ENCODE measurements around the gene RBMS3. TPM values are rescaled to one million over a fixed set of nuclear protein-coding genes. Genes with fewer than 3 reads are reported as not detected.

RBMS3 gene
- total and polyA plus RNA-seq, 2 experiments from 2014 or later, result 20.8 TPM

GRCh38 chr3:29561651-29562149, 280.8 kb downstream of the RBMS3 start:
- H3K4me1 ChIP-seq (ENCODE audit: low read depth), result no peaks in the 10 kb centered on the region
- H3K36me3 ChIP-seq, result no peaks in the 10 kb centered on the region
- no peaks in the 10 kb centered on the region for H3K9me3 ChIP-seq (ENCODE audit: low read depth)
- H3K4me3 ChIP-seq, result no peak overlapping the region
- H3K27me3 ChIP-seq, result no peaks in the 10 kb centered on the region
- no peak for DNase-seq (ENCODE audit: low read depth in 1 of 2, low spot score in 1 of 2)
- H3K27ac ChIP-seq, result no peak overlapping the region
- TF ChIP-seq CTCF (IDR thresholded peaks at IDR 0.05; ENCODE audit: low read depth, low read length), result no peak

DNA sequence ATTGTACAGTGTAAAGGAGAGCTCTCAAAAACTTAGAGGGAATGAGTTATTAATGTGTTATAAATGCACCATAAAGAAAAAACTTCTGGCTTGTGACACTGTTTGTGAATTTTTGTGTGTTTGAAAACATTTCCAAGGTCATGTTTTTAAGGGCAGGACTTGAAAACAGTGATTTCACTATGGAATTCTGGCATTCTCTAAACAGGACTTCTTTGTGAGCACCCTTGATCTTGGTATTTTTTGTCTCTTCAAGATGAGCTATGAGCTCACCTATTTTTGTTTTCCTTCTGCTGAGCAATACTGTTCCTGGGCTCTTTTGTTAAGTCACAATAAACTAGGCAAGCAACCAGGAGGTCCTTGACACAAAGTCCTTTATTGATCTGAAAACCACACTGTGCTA, 284.4 kb downstream of the RBMS3 start:
- TF ChIP-seq CTCF (IDR thresholded peaks at IDR 0.05; ENCODE audit: low read depth, low read length), result no peak
- no peaks in the 10 kb centered on the region for H3K4me1 ChIP-seq (ENCODE audit: low read depth)

DNA sequence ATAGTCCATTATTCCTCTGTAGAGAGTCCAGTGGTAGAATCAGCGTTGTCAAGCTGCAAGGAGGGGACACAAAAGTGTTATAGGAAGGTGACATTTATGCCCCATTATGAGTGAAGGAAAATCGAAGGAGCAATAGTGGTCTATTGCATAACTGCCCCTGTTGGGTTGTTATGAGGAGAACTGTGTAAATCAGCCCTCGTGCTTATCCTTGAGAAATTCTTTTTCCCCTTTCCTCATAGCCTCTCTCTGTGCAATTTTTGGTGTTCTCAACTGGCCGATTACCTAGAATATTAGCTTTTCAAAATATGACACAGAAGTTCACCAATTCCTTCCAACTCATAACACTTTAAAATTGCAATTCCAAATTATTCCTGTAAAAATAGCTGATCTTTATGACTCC, 286.6 kb downstream of the RBMS3 start:
- Histone ChIP-seq H3K4me1 (ENCODE audit: low read depth) (no peaks in the 10 kb centered on the region), H3K27me3 (no peaks in the 10 kb centered on the region), H3K9me3 (ENCODE audit: low read depth) (no peaks in the 10 kb centered on the region), H3K4me3 (no peak overlapping the region), H3K27ac (no peak overlapping the region), H3K36me3 (no peaks in the 10 kb centered on the region)
- no peak for TF ChIP-seq CTCF (IDR thresholded peaks at IDR 0.05; ENCODE audit: low read depth, low read length)
- DNase-seq (ENCODE audit: low read depth in 1 of 2, low spot score in 1 of 2), result no peak

More for the DNA sequence above, 284.4 kb downstream of the RBMS3 start:
- no peak overlapping the region for H3K4me3 ChIP-seq
- no peaks in the 10 kb centered on the region for H3K9me3 ChIP-seq (ENCODE audit: low read depth)
- no peaks in the 10 kb centered on the region for H3K27me3 ChIP-seq
- no peak overlapping the region for H3K27ac ChIP-seq
- DNase-seq (ENCODE audit: low read depth in 1 of 2, low spot score in 1 of 2), result no peak
- no peaks in the 10 kb centered on the region for H3K36me3 ChIP-seq

- Histone ChIP-seq H3K27me3 (no peaks in the 10 kb centered on the region), H3K27ac (no peak overlapping the region), H3K4me1 (ENCODE audit: low read depth) (no peaks in the 10 kb centered on the region), H3K4me3 (no peak overlapping the region), H3K36me3 (no peaks in the 10 kb centered on the region), H3K9me3 (ENCODE audit: low read depth) (no peaks in the 10 kb centered on the region)
- no peak for DNase-seq (ENCODE audit: low read depth in 1 of 2, low spot score in 1 of 2)
- TF ChIP-seq CTCF (IDR thresholded peaks at IDR 0.05; ENCODE audit: low read depth, low read length), result no peak
Observed at GRCh38 chr3:29568355-29568754, 287.5 kb downstream of the RBMS3 start.

DNA sequence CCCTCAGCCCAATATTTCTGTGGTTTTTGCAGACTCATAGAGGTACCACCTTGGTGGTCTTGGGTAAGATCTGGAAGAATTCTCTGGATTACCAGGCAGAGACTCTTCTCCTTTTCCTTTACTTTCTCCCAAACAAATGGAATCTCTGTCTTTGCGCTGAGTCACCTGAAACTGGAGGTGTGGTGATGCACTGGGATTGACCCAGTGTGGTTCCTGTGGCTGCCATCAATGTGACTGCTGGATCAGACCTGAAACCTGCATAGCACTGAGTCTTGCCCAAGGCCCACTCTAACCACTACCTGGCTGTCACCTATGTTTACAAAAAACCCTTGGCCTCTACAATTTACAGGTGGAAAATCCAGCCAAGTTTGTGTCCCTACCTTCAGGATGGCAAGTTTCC, 295.3 kb downstream of the RBMS3 start:
- Histone ChIP-seq H3K4me1 (ENCODE audit: low read depth) (no peaks in the 10 kb centered on the region), H3K27me3 (no peaks in the 10 kb centered on the region), H3K36me3 (no peaks in the 10 kb centered on the region), H3K4me3 (no peak overlapping the region), H3K9me3 (ENCODE audit: low read depth) (no peaks in the 10 kb centered on the region), H3K27ac (no peak overlapping the region)
- no peak for TF ChIP-seq CTCF (IDR thresholded peaks at IDR 0.05; ENCODE audit: low read depth, low read length)
- no peak for DNase-seq (ENCODE audit: low read depth in 1 of 2, low spot score in 1 of 2)

DNA sequence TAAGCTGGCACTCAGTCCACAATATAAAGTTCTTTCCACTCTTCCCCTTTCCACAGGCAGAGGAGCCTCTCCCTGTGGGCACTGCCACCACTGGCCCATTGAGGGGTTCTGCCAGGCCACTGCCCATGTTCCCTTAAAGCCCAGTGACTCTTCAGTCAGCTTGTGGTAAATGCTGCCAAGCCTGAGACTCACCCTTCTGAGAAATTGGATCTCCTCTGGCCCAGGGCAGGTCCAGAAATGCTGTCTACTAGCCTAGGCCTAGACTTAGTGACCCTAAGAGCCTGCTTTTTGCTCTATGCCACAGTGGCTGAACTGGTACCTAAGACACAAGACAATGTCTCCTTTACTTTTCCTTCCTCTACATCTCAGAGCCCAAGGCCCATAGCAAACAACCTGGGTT, 295.8 kb downstream of the RBMS3 start:
- no peaks in the 10 kb centered on the region for H3K27me3 ChIP-seq
- no peak overlapping the region for H3K4me3 ChIP-seq
- DNase-seq (ENCODE audit: low read depth in 1 of 2, low spot score in 1 of 2), result no peak
- H3K36me3 ChIP-seq, result no peaks in the 10 kb centered on the region
- no peak for TF ChIP-seq CTCF (IDR thresholded peaks at IDR 0.05; ENCODE audit: low read depth, low read length)
- H3K9me3 ChIP-seq (ENCODE audit: low read depth), result no peaks in the 10 kb centered on the region
- H3K27ac ChIP-seq, result no peak overlapping the region
- no peaks in the 10 kb centered on the region for H3K4me1 ChIP-seq (ENCODE audit: low read depth)
